Gastroesophageal sphincter (tissue), 3 donors: ENCODE measurements around the gene LPP.

Experiments used
- EP300 ChIP-seq: sonication (generic); formaldehyde crosslinking; IDR thresholded peaks from one replicate; pipeline ENCODE4 v1.6.1; 2017; ENCODE audit warnings: antibody characterized with exemption, mild to moderate bottlenecking
- POLR2A ChIP-seq, 2 donors: fragments of 450-650 bp; IDR thresholded peaks; one replicate each; pipeline ENCODE4 v1.6.1; 2017; ENCODE audit warnings: antibody characterized with exemption in 2 of 2, mild to moderate bottlenecking in 2 of 2, moderate library complexity in 1 of 2
- POLR2AphosphoS5 ChIP-seq: sonication (generic); formaldehyde crosslinking; IDR thresholded peaks from one replicate; pipeline ENCODE4 v1.6.1; 2017; ENCODE audit warnings: antibody characterized with exemption
- TF ChIP-seq, protein P1 (sequence below), 4 experiments: fragments of 200-600 bp in 2 of 4; fragments of 450-650 bp in 2 of 4; sonication (generic) in 1 of 4; IDR thresholded peaks; one replicate each; pipeline ENCODE4 v1.5.1; 2017 to 2019; ENCODE audit warnings: antibody characterized with exemption in 4 of 4, mild to moderate bottlenecking in 2 of 4, moderate library complexity in 2 of 4

DNA sequence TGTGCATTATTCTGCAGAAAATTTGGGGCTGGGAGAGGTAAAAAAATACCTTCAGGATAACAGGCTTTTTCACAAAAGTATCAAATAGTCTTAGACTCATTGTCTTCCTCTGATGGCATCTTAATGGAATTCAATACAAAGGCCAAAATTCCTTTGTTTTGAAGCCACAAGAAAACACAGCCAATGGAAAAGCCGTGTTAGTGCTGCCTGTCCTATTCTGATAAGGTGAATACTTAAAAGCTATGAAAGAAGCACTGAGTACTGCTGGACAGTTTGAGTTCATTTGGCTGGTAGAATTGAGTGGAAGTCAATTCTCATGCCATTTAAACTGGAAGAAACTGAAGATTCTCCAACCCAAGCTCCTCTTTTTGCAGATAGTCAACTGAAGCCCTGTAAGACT, 622.5 kb downstream of the LPP start:
- TF ChIP-seq, protein P1, sequence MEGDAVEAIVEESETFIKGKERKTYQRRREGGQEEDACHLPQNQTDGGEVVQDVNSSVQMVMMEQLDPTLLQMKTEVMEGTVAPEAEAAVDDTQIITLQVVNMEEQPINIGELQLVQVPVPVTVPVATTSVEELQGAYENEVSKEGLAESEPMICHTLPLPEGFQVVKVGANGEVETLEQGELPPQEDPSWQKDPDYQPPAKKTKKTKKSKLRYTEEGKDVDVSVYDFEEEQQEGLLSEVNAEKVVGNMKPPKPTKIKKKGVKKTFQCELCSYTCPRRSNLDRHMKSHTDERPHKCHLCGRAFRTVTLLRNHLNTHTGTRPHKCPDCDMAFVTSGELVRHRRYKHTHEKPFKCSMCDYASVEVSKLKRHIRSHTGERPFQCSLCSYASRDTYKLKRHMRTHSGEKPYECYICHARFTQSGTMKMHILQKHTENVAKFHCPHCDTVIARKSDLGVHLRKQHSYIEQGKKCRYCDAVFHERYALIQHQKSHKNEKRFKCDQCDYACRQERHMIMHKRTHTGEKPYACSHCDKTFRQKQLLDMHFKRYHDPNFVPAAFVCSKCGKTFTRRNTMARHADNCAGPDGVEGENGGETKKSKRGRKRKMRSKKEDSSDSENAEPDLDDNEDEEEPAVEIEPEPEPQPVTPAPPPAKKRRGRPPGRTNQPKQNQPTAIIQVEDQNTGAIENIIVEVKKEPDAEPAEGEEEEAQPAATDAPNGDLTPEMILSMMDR (IDR thresholded peaks at IDR 0.05): no peak
- TF ChIP-seq POLR2AphosphoS5: no peak
- no peak for TF ChIP-seq POLR2A (IDR thresholded peaks at IDR 0.05)
- TF ChIP-seq EP300: no peak
